Endothelial cell of hepatic sinusoid (primary cell): ENCODE results near the gene PRDM7.
"Not testable (repeated sequence)": the region's sequence is repeated elsewhere in the genome, so short reads cannot be mapped to it uniquely, and the experiment has no call there.

ENCODE experiments used
- in situ Hi-C: cut with HindIII; loops from 2 replicates; pipeline ENCODE4 v1.10.0; 2017; ENCODE audit warnings: low sequenced_read_pairs

The PRDM7 gene

GRCh38 chr16:90072442-90073105 is 4.6 kb downstream of the PRDM7 start:
- in situ Hi-C loops, result no loop called here

GRCh38 chr16:90070440-90070839 is 6.7 kb downstream of the PRDM7 start:
- in situ Hi-C loops, result no loop called here

GRCh38 chr16:90061437-90061836 is 15.7 kb downstream of the PRDM7 start:
- in situ Hi-C loops, result no loop called here

GRCh38 chr16:90057738-90058173 is 19.4 kb downstream of the PRDM7 start:
- in situ Hi-C loops, result no loop called here

GRCh38 chr16:90056521-90056920 is 20.6 kb downstream of the PRDM7 start:
- in situ Hi-C loops, result not testable (repeated sequence)

- in situ Hi-C loops, result no loop called here
These were observed 21.8 kb downstream of the PRDM7 start for GRCh38 chr16:90055371-90055770.

GRCh38 chr16:90054554-90054953 is 22.6 kb downstream of the PRDM7 start:
- in situ Hi-C loops, result no loop called here

GRCh38 chr16:90053902-90054500 is 23.1 kb downstream of the PRDM7 start:
- in situ Hi-C loops, result no loop called here

GRCh38 chr16:90050969-90051368 is 26.2 kb downstream of the PRDM7 start:
- in situ Hi-C loops, result no loop called here

GRCh38 chr16:90048737-90049330 is 28.3 kb downstream of the PRDM7 start:
- in situ Hi-C loops, result no loop called here

- in situ Hi-C loops, result no loop called here
These were observed 28.8 kb downstream of the PRDM7 start for GRCh38 chr16:90048347-90048722.

GRCh38 chr16:90047714-90048346 is 29.3 kb downstream of the PRDM7 start:
- in situ Hi-C loops, result no loop called here

GRCh38 chr16:90046971-90047713 is 30.0 kb downstream of the PRDM7 start:
- in situ Hi-C loops, result no loop called here

- in situ Hi-C loops, result no loop called here
These were observed 30.8 kb downstream of the PRDM7 start for GRCh38 chr16:90046122-90046970.

- in situ Hi-C loops, result no loop called here
These were observed 33.0 kb downstream of the PRDM7 start for GRCh38 chr16:90044111-90044551.

GRCh38 chr16:90043526-90043925 is 33.6 kb downstream of the PRDM7 start:
- in situ Hi-C loops, result no loop called here

- in situ Hi-C loops, result no loop called here
These were observed 34.1 kb downstream of the PRDM7 start for GRCh38 chr16:90042946-90043514.

GRCh38 chr16:90041896-90042473 is 35.1 kb downstream of the PRDM7 start:
- in situ Hi-C loops, result no loop called here
